WERI-Rb-1 (cell line): Measurements from ENCODE around the gene ESPL1.
"Not testable (repeated sequence)": the region's sequence is repeated elsewhere in the genome, so short reads cannot be mapped to it uniquely, and the experiment has no call there.

Experiments used
- DNase-seq: peaks from one replicate; pipeline ENCODE4 v3.0.0-alpha.2; 2020
- H3K27ac ChIP-seq: fragments of 250-450 bp; sonication (Bioruptor Pico); 2 replicates; pipeline ENCODE4 v1.5.1; 2020; ENCODE audit warnings: mild to moderate bottlenecking, moderate library complexity
- H3K27me3 ChIP-seq: fragments of 250-450 bp; sonication (Bioruptor Pico); 2 replicates; pipeline ENCODE4 v1.5.1; 2021; ENCODE audit warnings: mild to moderate bottlenecking, low read depth, moderate library complexity; ENCODE audit not compliant: insufficient read depth, severe bottlenecking
- H3K36me3 ChIP-seq: fragments of 250-450 bp; sonication (Bioruptor Pico); 2 replicates; pipeline ENCODE4 v1.5.1; 2020; ENCODE audit warnings: mild to moderate bottlenecking, moderate library complexity
- H3K4me3 ChIP-seq: 2 replicates; pipeline ENCODE4 v1.5.1; 2011; ENCODE audit warnings: low read depth, mild to moderate bottlenecking, control low read depth, low read length
- H3K9me3 ChIP-seq: fragments of 250-450 bp; sonication (Bioruptor Pico); 2 replicates; pipeline ENCODE4 v1.5.1; 2021; ENCODE audit warnings: mild to moderate bottlenecking, moderate library complexity; ENCODE audit not compliant: severe bottlenecking
- CTCF ChIP-seq: IDR thresholded peaks from 2 replicates; pipeline ENCODE4 v1.5.1; 2011; ENCODE audit warnings: low read depth, mild to moderate bottlenecking, control low read depth, inconsistent platforms, low read length

ESPL1 gene

DNA sequence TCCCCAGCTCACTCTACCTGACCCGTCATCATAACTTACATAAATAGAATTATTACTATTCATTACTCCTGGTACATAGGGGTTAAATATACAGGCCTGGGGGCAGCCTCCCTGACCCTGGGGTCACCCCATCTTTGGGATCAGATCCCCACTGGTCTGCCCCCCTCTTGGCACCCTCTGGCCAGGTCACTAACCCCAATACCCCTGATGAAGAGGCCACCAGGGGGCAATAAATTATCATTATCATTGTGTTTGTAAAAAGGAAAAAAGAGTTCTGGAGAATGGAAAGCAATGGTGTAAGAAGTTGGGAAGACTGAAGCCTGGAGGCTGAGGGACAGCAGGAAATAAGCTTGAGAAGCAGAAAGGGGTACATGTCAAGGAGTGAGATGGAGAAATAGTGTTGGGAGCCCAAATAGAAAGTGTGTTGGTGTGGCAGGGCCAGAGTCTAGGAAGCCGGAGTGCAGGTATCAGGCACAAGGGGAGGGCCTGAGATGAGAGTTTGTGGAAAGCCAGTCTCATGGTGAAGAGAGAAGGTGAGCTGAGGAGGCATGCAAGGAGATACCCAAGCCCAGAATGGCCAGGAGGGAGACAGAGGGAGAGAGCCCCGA, 59.4 kb downstream of the ESPL1 start:
- Histone ChIP-seq H3K9me3 (no peaks in the 10 kb centered on the region), H3K27ac (no peak overlapping the region), H3K4me3 (no peak overlapping the region), H3K36me3 (no peaks in the 10 kb centered on the region), H3K27me3 (no peaks in the 10 kb centered on the region)
- no peak for TF ChIP-seq CTCF
- no peak for DNase-seq

- Histone ChIP-seq H3K9me3 (no peaks in the 10 kb centered on the region), H3K36me3 (no peaks in the 10 kb centered on the region), H3K27ac (no peak overlapping the region), H3K4me3 (no peak overlapping the region), H3K27me3 (no peaks in the 10 kb centered on the region)
- peak; percentile 35 for DNase-seq
- 0 out of 2 replicates have a peak, but pooled peaks have one; percentile 34 for TF ChIP-seq CTCF
Observed at GRCh38 chr12:53328043-53328435, 59.9 kb downstream of the ESPL1 start.

GRCh38 chr12:53330671-53331070, 62.6 kb downstream of the ESPL1 start:
- H3K27me3 ChIP-seq, result no peaks in the 10 kb centered on the region
- no peak overlapping the region for H3K4me3 ChIP-seq
- H3K36me3 ChIP-seq, result no peaks in the 10 kb centered on the region
- no peaks in the 10 kb centered on the region for H3K9me3 ChIP-seq
- no peak for DNase-seq
- no peak overlapping the region for H3K27ac ChIP-seq
- no peak for TF ChIP-seq CTCF

DNA sequence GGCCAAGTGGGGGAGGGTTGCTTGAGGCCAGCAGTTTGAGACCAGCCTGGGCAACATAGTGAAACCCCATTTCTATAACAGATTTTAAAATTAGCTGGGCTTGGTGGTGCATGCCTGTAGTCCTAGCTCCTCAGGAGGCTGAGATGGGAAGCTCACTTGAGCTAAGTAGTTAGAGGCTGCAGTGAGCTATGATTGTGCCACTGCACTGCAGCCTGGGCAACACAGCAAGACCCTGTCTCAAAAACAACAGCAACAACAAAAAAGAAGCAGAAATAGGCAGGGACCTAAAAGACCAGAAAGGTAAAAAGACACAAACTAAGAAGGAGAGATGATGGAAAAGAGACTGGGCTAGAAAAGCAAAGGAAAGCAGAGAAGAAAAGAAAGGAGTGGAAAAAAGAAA, 64.2 kb downstream of the ESPL1 start:
- DNase-seq, H3K36me3 ChIP-seq, H3K27ac ChIP-seq, H3K27me3 ChIP-seq, H3K9me3 ChIP-seq, H3K4me3 ChIP-seq: not testable (repeated sequence)

GRCh38 chr12:53332744-53333143, 64.6 kb downstream of the ESPL1 start:
- H3K36me3 ChIP-seq, result no peaks in the 10 kb centered on the region

DNA sequence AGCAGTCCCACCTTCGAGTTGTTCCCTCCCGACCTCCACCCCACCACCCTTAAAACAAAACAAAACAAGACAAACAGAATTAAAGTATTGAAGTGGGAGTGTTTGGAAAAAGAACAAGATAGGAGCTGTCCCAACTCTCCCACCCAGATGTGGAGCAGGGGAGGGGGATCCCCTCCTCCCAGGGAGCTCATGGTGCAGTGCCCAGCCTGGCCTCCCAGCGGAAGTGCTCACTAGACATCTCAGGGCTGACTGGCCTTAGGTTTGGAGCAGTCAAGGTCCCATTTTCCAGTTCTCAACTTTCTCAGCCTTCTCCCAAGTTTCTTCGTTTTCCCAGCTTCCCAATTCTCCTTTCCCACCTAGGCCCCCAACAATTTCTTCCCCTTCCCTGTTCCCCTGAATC, 65.2 kb downstream of the ESPL1 start:
- no peak overlapping the region for H3K4me3 ChIP-seq
- H3K27ac ChIP-seq, result no peak overlapping the region
- no peak for TF ChIP-seq CTCF
- DNase-seq, result no peak
- no peaks in the 10 kb centered on the region for H3K9me3 ChIP-seq
- H3K36me3 ChIP-seq, result no peaks in the 10 kb centered on the region
- H3K27me3 ChIP-seq, result no peaks in the 10 kb centered on the region

More at GRCh38 chr12:53332744-53333143, 64.6 kb downstream of the ESPL1 start:
- no peaks in the 10 kb centered on the region for H3K9me3 ChIP-seq
- no peak overlapping the region for H3K4me3 ChIP-seq
- TF ChIP-seq CTCF, result no peak
- H3K27me3 ChIP-seq, result no peaks in the 10 kb centered on the region
- no peak for DNase-seq
- H3K27ac ChIP-seq, result no peak overlapping the region
